Left renal pelvis (tissue), 4 donors: ENCODE data around the gene ADAM23. TPM values are rescaled to one million over a fixed set of nuclear protein-coding genes. Genes with fewer than 3 reads are reported as not detected.

Source experiments
- DNase-seq, 4 donors: peaks; one replicate each; pipeline ENCODE4 v3.0.0-alpha.2; 2013; ENCODE audit warnings: low read depth in 4 of 4, low spot score in 3 of 4
- polyA plus RNA-seq, 4 donors: library from polyadenylated mRNA; unstranded; fragments of 120-200 nt; gene quantifications; one replicate each; pipeline ENCODE4 v1.2.1, GENCODE V29; 2013; ENCODE audit not compliant: insufficient read length in 4 of 4

The ADAM23 gene
- polyA plus RNA-seq, 4 donors: 3.3 to 8.5 (median 6.1) TPM

GRCh38 chr2:206438196-206438724 is 5.1 kb upstream of the ADAM23 start:
- DNase-seq: no peak

- no peak for DNase-seq
Observed at GRCh38 chr2:206442474-206442832, 879 bp upstream of the ADAM23 start.

GRCh38 chr2:206443735-206444527 is 599 bp downstream of the ADAM23 start:
- peak in 2 of 4 donors; percentile 3 to 9 for DNase-seq

- no peak for DNase-seq
Observed at GRCh38 chr2:206445948-206446347, 2.6 kb downstream of the ADAM23 start.

GRCh38 chr2:206452242-206452641 is 8.9 kb downstream of the ADAM23 start:
- DNase-seq: no peak

GRCh38 chr2:206452750-206453149 is 9.4 kb downstream of the ADAM23 start:
- DNase-seq: no peak

GRCh38 chr2:206456078-206456754 is 12.9 kb downstream of the ADAM23 start:
- no peak for DNase-seq

- DNase-seq: no peak
Observed at GRCh38 chr2:206457188-206457634, 13.9 kb downstream of the ADAM23 start.

- no peak for DNase-seq
Observed at GRCh38 chr2:206462240-206462854, 19.0 kb downstream of the ADAM23 start.

GRCh38 chr2:206463685-206464084 is 20.4 kb downstream of the ADAM23 start:
- no peak for DNase-seq

GRCh38 chr2:206464597-206464996 is 21.3 kb downstream of the ADAM23 start:
- no peak for DNase-seq

GRCh38 chr2:206471524-206472062 is 28.3 kb downstream of the ADAM23 start:
- DNase-seq: no peak

- DNase-seq: no peak
Observed at GRCh38 chr2:206472094-206472493, 28.8 kb downstream of the ADAM23 start.

- DNase-seq: no peak
Observed at GRCh38 chr2:206474099-206474498, 30.8 kb downstream of the ADAM23 start.

GRCh38 chr2:206477296-206477695 is 34.0 kb downstream of the ADAM23 start:
- no peak for DNase-seq

GRCh38 chr2:206478340-206478739 is 35.0 kb downstream of the ADAM23 start:
- no peak for DNase-seq

- DNase-seq: peak in 1 of 4 donors; percentile 1
Observed at GRCh38 chr2:206480161-206480560, 36.8 kb downstream of the ADAM23 start.

- no peak for DNase-seq
Observed at GRCh38 chr2:206480620-206481019, 37.3 kb downstream of the ADAM23 start.

GRCh38 chr2:206481056-206481455 is 37.7 kb downstream of the ADAM23 start:
- DNase-seq: no peak

- no peak for DNase-seq
Observed at GRCh38 chr2:206482123-206482522, 38.8 kb downstream of the ADAM23 start.

- DNase-seq: no peak
Observed at GRCh38 chr2:206482633-206483032, 39.3 kb downstream of the ADAM23 start.
